GM21825 (cell line): ENCODE data around the gene FOSL1.
A peak's percentile ranks its signal among the peaks of the same experiment; 100 is the strongest.

Source experiments
- ATAC-seq: cut with Tn5 transposase; IDR thresholded peaks from one replicate; pipeline ENCODE4 v1.9.1; 2021; ENCODE audit warnings: mild to moderate bottlenecking, moderate library complexity; ENCODE audit not compliant: unreplicated experiment

FOSL1 gene

DNA sequence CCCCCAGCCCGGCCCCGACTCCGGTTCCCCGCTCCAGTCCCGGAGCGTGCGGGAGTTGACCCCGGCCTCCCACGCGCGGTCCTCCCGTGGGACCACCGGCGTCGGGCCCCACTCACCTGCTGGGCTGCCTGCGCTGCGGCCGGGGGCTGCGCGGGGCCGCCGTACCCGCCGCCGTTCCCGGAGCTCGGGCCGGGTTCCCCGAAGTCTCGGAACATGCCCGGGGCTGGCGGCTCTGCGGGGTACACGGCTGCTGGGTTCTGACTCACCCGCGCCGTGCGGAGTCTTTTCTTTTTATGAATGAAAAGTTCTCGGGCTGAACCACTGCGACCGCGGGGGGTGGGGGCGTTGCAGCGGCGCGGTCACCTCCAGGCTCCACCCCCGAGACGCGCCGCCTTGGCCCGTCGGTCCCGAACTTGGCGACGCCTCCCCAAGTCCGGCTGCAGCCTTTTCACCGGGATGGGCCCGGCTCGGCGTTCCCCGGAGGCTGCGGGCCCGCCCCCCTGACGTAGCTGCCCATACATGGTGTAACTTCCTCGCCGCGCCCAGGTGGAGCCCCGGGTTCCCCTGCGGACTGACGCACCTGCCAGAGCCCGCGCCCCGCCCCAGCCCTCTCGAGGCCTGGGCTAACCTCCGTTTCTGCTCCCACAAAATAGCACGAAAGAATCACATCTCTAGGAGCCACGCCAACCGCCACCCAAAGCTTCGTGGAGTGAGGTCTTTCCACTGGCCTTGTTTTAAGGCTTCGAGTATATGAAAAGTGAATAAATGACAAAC lies at the start of gene FOSL1:
FOSL1 (minus strand) TSS at position 264 of the 774 bp plus-strand sequence; CDS start at position 215, 49 bp downstream.
- peak; percentile 69 for ATAC-seq

DNA sequence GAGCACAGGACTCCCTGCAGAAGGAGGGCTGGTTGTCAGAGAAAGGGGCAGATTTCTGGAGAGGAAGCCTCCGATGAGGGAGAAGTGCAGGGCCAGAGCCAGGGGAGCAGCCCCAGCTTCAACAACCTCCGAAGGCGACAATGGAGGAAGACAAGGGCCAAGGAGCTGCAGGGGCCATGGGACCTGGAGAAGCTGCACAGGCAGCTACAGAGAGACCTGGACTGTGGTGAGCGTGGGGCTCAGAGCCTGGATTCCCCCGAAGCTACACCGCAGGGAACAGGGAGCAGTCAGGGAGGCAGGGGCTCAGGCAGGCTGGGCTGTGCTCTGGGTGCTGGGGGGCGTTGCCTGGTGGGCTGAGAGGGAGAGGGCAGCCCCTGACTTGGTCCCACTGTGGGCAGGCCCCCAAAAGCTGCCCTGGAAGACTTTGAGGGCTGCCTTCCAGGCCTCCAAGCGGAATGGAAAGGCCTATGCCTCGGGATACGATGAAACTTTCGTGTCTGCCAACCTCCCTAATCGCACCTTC lies 47.5 kb upstream of the FOSL1 start:
- ATAC-seq: no peak

DNA sequence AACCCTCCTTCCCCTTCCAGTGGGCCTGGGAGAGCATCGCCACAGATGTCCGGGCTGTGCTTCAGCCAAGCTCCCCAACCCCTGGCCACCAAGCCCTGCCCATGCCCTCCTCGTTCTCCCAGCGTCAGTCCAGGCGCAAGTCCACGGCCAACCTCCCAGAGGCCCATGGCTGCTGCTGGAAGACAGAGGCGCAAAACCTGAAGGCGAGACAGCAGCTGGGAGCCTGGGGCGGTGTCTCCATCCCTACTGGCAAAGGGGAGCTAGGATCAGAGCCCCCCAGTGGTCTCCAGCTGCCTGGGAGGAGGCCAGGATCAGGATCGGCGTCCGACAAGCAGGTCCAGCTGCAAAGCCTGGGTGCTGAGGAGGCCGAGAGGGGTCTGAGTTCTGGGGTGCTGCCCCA lies 46.9 kb upstream of the FOSL1 start:
- no peak for ATAC-seq

DNA sequence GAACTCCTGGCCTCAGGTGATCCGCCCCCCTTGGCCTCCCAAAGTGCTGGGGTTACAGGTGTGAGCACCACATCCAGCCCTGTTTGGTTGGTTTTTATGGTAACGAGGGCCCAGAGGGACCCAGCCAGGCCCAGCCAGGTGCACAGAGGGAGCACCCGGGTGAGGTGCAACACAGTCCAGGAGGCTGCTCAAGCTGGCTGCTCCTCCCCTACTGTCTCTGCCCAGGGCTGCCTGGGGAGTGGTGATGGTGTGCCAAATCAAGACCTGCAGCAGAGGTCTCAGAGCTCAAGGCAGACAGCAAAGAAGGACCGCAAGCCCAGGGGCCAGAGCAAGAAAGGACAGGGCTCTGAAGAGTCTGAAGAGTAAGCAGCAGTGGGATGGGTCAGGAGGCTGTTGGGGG lies 46.5 kb upstream of the FOSL1 start:
- ATAC-seq: no peak

DNA sequence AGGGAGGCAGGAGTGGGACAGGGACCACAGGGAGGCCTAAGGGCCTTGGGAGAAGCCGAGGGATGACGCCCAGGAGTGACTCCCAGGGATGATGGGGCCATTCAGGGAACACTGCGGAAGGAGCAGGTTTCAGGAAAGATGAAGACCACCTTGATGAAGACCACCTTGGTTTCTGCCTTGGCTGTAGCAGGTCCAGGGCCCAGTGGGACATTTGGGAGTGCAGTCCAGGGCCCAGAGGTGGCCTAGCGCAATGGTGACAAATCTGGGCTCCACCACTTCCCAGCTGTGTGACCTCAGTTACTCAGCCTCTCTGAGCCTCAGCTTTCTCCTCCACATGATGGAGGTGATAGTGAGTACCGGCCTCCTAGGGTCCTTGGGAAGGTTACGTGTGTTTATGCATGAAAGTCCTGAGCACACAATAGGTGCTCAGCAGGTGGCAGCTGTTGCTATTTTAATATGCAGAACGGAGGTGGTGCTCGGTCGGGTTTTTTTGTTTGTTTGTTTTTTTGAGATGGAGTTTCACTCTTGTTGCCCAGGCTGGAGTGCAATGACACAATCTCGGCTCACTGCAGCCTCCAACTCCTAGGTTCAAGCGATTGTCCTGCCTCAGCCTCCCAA lies 45.9 kb upstream of the FOSL1 start:
- ATAC-seq: no peak

DNA sequence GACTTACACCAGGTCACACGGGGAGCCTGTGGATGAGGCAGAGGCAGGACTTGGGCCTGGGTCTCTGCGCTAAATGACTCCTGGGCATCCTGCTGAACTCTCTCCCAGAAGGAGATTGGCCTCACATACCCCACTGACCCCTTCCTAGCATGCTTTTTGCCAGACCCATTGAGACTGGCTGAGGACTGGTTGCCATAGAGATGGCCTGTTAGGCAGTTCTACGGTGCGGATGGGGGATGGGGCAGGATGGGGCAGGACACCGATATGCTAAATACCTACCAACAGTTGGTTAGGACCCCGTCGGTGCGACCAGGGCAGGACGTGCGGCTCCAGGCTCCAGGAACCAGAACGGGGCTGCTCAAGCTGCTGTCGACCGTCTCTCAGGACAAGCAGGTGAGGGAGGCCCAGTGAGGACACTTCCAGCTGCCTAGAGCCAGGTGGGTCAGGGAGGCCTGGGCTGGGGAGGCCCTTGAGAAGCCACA lies 45.3 kb upstream of the FOSL1 start, which contains the start of gene TSGA10IP:
TSGA10IP (plus strand) TSS at position 51 of the 482 bp plus-strand sequence; CDS start at position 247, 196 bp downstream.
- no peak for ATAC-seq

DNA sequence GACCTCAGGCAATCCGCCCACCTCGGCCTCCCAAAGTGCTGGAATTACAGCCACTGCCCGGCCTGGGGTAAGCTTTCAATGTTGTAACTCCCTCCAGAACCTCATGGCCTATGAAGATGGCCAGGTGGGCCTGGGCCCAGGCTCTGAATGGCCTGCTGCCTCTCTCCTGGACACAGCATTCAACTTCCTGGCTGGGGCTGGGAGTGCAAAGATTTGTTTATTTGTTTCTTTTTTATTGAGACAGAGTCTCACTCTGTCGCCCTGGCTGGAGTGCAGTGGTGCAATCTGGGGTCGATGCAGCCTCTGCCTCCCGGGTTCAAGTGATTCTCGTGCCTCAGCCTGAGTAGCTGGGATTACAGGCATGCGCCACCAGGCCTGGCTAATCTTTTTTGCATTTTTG lies 44.6 kb upstream of the FOSL1 start:
- ATAC-seq: no peak

DNA sequence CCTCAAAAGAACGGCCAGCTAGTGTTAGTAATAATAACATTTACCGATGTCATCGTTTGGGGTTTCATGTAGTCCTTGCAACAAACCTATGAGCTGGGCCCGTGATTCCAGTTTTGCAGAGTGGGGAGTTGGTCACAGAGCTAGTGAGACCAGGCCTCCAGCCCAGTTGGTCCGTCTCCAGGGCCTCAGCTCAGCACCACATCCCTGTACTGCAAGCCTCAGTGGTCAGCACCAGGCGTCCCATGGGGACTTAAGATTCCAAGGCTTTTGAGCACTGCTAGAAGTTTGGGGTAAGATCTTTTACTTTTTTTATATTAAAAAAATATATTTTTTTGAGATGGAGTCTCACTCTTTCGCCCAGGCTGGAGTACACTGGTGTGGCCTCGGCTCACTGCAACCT lies 44.0 kb upstream of the FOSL1 start:
- no peak for ATAC-seq

DNA sequence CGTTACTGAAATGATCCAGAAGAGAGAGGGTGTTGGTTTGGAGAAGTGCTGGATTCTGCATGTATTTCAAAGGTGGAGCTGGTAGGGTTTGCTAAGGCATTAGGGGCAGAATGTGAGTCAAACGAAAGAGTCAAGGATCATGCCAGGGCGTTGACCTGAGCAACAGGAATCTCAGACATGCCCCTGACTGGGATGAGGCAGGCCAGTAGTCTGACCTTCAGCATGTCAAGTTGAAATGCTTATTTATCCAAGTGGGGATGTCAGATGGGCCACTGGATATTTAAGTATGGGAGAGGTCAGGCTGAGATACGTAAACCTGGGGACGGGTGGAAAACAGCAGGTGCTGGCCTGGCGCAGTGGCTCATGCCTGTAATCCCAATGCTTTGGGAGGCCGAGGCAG lies 42.3 kb upstream of the FOSL1 start:
- ATAC-seq: no peak

DNA sequence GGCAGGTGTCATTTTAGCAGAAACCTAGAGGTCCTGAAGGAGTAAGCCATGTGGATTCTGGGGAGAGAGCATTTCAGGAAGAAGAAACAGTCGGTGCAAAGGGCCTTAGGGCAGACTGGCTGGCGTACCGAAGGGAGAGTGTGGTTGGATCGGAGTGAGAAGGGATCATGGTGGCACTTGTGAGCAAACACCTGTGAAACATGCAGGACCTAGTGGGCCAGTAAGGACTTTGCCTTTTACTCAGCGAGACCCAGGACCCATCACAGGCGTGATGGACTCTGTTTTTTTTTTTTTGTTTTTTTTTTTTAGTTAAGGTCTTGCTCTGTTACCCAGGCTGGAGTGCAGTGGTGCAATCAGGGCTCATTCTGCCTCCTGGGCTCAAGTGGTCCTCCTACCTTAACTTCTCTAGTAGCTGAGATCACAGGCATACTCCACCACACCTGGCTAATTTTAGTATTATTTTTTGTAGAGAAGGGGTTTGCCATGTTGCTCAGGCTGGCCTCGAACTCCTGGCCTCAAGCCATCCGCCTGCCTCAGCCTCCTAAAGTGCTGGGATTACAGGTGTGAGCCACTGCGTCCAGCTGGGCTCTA lies 41.6 kb upstream of the FOSL1 start:
- no peak for ATAC-seq

DNA sequence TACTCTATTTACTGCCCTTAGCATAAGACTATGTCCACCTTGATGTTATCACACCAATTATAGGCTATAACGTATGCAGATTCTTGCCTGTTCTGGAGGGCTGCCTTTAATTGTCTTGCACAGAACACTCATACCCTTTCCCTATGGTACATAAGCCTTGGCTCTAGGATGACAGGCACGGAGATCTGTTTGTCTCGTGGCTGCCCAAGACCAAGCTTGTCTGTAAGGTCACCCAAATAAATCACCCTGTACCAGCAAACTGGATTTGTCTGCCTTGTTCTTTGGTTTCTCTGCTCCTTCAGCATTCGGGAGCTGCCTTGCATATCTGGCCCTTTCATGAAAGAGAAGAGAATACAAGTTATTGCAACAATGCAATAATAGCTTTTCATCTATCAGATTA lies 37.6 kb upstream of the FOSL1 start:
- ATAC-seq: no peak

DNA sequence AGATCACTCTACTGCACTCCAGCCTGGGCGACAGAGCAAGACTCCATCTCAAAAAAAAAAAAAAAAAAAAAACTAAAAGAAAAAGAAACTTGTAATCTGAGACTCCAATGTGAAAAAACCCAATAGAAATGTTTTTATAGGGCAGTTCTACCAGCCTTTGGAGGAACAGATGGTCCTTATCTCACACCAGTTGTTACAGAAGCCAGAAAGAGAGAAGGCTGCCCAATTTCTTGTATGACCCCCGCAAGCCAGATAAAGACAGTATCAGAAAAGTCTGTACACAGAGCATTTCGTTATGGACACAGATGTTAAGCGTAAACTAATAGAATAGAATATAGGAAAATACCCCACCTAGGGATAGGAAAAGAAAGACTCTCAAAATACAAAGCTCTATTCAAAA lies 33.8 kb upstream of the FOSL1 start:
- ATAC-seq: no peak

DNA sequence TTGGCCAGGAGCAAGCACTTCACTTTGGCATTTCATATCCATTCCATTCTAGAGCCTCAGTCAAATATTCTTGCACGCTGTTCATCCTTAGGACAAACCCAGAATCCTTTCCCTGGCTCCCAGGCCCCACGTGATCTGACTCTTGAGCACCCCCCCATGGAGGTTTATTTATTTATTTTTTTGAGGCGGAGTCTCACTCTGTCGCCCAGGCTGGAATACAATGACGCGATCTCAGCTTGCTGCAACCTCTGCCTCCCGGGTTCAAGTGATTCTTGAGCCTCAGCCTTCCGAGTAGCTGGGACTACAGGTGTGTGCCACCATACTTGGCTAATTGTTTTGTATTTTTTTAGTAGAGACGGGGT lies 32.4 kb upstream of the FOSL1 start:
- ATAC-seq: no peak

DNA sequence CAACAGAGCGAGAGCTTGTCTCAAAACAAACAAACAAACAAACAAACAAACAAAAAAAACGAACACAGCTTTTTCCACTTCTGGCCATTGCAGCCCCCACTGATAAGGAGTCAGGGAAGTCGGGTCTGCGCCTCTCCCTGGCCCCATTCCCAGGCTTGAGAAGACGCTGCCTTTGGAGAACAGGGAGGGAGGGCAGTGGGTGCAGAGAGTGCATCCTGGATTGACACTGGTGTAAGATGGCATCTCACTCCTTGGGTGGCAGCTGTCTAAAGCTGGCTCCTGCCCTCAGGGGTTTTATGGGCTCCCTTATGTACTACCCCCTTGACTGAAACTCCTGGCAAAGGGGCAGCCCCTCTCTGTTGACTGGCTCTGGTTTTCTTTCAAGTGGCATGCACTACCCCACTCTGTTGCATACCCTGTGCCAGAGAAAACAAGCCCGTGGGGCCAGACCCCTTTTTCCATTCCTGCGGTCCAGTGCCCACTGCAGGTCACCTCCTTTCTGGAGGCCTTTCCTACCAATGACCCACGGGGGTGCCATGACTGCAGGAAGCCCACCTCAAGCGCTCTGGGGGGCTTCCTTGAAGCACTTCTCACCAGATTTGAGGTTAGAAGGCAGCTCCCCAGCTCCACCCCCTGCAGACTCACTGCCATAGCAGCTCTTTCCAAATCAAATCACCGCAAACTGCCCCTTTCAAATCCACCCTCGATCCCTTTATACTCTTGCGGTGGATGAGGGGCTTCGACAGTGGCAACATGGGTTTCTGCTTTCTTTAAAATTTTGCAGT lies 31.8 kb upstream of the FOSL1 start:
- ATAC-seq: no peak

DNA sequence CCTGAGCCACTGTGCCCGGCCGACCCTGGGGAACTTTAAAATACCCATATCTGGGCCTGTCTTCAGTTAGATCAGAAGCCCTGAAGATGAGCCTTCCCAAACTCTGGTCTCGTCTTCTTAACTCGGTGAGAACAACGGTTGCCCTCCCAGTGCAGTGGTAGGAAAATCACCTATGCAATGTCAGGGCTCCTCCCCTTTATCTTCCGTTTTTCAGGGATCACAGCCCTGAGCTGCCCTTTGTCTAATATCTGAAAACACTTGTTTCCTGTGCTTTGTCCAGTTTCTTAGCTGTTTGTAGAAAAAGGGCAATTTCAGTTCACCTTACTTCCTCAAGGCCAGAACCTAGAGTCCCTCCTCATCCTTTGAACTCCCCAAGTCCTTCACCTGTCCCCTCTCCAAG lies 28.5 kb upstream of the FOSL1 start:
- ATAC-seq: no peak

DNA sequence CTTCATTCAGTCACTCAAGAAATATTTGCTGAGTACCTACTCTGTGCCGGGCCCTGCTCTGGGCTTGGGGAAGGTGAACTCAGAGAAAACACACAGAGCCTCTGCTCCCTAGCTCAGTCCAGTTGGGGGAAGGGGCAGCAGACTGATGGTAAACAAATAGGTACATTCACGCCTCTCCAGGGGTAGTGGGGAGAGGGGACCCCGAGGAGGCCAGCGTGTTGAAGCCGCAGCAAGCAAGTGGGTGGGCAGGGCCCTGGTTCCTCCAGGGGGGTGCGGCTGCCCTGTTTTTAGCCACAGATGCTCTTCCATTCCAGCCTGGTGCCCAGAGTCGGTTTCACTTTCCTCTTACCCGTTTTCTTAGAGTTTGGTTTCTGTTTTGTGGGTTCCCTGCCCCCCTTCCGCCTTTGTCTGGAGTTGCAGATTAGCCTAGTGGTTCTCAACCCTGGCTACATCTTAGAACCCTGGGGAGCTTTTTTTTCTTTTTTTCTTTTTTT lies 27.8 kb upstream of the FOSL1 start:
- ATAC-seq: peak; percentile 65

DNA sequence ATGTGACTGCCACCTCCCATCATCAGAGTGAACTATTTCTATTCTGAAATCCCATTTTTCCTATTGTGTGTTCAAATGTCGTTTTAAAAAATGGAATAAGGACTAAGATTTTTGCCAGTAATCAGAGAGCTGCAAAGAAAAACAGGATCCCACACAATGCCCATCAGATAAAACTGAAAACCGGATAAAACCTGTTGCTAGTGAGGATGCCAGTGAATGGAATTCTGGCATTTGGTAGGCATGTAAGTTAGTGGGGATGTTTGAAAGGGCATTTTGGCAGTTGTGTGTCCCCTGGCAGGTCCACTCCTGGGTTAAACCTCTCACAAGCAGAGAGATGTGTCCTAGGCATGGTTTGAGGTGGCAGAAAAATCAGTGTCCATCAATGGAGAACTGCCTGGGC lies 25.2 kb upstream of the FOSL1 start:
- no peak for ATAC-seq

DNA sequence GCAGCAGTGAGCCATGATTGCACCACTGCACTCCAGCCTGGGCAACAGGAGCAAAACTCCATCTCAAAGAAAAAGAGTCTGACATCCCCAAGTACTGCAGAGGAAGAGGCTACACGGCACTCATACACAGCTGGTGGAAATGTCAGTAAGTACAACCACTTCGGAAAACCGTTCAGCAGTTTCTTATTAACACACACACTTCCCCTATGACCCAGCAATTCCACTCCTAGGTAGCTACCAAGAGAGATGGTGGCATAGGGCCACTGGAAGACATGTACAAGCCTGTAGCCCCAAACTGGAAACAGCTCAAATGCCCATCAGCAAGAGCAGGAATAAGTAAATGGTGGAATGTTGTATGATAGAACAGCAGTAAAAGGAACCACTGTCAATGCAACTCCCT lies 22.4 kb upstream of the FOSL1 start:
- ATAC-seq: no peak

DNA sequence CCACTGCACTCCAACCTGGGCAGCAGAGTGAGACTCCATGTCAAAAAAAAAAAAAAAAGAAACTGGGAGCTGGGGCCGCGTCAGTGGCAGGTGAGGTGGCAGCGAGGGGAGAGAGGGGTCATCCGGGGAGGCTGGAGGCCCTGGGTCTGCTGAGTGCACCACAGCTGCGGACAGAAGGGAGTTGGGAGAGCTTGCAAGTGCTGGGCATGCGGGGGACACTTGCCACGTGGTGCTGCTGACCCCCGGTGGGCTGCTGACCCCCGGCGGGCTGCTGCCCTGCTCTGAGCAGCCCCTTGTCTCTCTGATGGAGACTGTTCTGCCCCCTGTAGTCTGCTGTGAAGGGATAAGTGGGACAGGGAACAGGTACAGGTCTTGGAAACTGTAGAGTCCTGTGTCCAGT lies 21.7 kb upstream of the FOSL1 start:
- no peak for ATAC-seq

DNA sequence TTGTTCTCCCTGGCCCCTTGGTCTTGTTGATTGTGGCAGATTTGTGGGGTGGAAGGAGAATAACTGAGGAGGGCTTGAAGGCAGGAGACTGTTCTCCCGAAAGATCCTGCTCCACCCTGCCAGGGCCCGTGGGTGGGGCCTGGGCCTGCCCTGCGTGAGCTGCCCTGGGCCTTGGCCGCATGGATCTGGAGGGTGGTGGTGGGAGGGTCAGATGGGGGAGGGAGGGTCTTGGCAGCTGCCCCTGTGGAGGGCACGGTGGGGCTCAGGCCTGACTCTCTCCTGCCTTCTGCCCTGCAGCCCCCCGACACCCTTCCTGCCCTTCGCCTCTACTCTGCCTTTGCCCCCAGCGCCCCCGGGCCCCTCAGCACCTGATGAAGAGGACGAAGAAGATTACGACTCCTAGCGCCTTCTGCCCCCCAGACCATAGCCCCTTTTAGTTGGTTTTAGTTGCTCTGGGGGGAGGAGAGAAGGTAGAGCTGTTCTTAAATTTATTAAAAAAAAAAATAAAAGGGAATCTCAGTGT lies 20.9 kb upstream of the FOSL1 start:
- ATAC-seq: no peak

DNA sequence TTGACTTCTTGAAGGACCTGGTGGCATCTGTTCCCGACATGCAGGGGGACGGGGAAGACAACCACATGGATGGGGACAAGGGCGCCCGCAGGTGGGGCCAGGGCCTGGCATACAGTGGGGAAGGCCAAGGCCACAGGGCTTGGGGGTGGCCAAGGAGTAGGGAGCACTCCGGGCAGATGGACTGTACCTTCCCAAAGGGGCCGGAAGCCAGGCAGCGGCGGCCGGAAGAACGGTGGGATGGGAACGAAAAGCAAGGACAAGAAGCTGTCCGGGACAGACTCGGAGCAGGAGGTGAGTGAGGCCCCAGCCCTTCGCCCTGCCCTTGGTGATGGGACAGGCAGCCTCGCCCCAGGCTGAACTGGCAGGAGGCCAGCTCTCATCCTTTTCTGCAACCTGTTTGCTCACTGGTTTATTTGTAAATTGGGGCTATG lies 20.2 kb upstream of the FOSL1 start:
- no peak for ATAC-seq
